GM20431 (cell line): ENCODE results near the gene PRSS27.
"Not testable (repeated sequence)": the region's sequence is repeated elsewhere in the genome, so short reads cannot be mapped to it uniquely, and the experiment has no call there.

ENCODE experiments used
- in situ Hi-C: fragments of 300-500 bp; cut with MseI, MboI; formaldehyde crosslinking; loops from one replicate; pipeline ENCODE4 v1.15.0; 2020; ENCODE audit warnings: low sequenced_read_pairs; ENCODE audit not compliant: unreplicated experiment

The PRSS27 gene

DNA sequence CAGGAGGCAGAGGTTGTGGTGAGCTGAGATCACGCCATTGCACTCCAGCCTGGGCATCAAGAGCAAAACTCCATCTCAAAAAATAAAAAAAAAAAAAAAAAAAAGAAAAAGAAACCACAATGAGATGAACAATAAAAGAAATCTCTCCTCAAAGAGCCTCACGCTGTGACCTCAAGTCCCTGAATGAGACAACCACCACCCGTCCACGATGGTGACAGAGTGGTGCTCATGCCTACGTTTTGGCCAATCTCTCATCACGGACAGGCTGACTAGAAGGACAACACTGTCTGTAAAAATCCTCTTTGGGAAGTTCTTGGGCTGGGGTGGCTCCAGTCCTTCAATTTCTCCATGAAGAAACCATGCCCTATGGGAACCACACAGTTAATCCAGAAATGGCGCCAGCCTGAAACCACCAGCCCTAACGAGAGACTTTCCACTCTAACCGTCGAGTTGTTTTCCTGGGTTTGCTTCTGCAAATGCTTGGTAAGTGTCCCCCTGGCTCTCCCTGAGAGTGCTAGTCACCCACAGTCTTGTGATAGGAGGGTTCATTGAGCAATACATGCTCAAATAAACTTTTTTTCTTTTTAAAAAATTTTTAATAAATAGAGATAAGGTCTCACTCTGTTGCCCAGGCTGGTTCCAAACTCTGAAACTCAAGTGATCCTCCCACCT, 15.0 kb upstream of the PRSS27 start:
- in situ Hi-C loops: no loop called here

DNA sequence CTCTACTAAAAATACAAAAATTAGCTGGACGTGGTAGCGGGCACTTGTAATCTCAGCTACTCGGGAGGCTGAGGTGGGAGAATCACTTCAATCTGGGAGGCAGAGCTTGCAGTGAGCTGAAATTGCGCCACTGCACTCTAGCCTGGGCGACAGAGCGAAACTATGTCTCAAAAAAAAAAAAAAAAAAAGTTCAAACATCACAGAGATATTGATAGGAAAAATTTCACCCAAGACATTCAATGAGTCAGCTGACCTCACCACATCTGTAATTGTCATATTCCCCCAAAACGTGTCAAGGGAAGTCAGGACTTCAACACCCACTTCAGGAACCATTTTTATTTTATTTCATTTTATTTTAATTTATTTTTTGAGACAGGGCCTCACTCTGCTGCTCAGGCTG, 8.0 kb upstream of the PRSS27 start:
- in situ Hi-C loops: no loop called here

DNA sequence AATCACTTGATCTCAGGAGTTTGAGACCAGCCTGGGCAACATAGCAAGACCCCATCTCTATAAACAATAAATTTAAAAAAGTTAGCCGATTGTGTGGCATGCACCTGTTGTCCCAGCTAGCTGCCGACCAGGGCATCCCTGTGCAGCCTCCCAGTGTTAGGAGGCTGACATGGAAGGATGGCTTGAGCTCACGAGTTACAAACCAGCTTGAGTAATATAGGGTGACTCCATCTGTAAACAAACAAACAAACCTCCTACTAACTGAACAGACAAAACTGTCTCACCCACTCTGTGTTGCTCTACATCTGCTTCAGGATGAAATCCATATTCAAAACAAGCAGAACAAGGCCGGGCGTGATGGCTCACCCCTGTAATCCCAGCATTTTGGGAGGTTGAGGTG, 6.9 kb upstream of the PRSS27 start:
- in situ Hi-C loops: no loop called here

GRCh38 chr16:2724816-2725348, 4.9 kb upstream of the PRSS27 start:
- in situ Hi-C loops: no loop called here

DNA sequence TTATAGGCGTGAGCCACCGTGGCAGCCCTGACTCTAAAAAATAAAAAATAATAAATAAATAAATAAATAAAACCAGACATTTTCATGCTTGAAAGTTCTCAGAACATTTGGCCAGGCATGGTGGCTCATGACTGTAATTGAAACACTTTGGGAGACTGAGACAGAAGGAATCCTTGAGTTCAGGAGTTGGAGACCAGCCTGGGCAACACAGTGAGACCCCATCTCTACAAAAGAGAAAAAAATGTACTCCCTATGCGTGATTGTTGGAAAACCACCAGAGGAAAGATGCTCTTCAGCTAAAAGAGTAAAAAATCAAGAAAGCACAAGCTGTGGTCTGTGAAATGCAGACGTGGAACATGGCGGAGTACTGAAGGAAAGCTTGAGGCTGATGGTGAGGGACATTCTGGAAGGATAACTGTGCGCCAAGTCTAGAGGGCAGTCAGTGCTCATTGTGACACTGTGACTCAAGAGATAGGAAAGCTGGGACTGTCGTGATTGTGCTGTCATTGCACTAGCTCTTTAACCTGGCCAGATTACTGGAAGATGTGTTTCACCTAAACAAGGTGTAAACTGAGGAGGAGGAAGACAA, 4.2 kb upstream of the PRSS27 start:
- in situ Hi-C loops: no loop called here

- in situ Hi-C loops: not testable (repeated sequence)
These were observed 1.7 kb upstream of the PRSS27 start for GRCh38 chr16:2721634-2722173.

- in situ Hi-C loops: no loop called here
These were observed 952 bp upstream of the PRSS27 start for GRCh38 chr16:2720719-2721633.

- in situ Hi-C loops: no loop called here
These were observed 528 bp downstream of the PRSS27 start for GRCh38 chr16:2719328-2720063.

- in situ Hi-C loops: no loop called here
These were observed 2.4 kb downstream of the PRSS27 start for GRCh38 chr16:2717383-2718263.

- in situ Hi-C loops: no loop called here
These were observed 3.1 kb downstream of the PRSS27 start for GRCh38 chr16:2716948-2717347.

- in situ Hi-C loops: no loop called here
These were observed 3.8 kb downstream of the PRSS27 start for GRCh38 chr16:2715966-2716885.

DNA sequence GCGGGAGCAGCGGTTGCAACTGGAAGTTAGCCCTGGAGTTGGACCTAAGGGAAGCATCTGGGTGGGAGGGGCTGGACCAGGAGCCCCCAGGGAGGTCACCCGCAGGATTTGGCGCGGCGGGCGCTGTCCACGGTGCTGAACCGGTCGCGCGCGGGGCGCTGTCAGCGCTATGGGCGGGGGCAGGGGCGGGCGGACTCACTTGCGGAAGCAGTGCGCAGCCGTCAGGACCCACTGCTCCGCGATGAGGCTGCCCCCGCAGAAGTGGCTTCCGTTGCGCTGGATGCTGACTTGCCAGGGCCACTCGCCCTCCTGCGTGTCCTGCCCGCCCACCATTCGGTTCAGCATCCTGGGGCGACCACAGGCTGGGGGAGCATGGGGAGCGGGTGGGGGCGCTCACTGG, 4.5 kb downstream of the PRSS27 start:
- in situ Hi-C loops: no loop called here

DNA sequence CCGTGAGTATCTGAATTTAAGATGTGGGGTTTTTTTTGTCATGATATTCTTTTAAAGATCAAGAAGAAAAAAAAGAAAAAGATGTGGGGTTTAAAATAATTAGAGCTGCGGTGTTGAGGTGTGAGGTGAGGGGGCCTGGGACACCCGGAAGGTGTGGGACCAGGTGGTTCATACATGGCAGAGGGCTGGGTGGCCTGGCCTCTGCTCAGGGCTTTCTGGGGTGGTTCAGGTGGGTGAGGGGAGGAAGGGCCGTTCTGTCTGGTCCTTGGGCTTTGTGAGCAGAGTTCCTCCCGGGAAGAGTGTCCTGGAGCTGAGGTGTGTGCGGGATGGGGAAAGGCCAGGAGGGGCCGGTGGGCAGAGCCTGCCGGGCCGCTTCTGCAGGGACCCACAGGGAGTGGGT, 5.0 kb downstream of the PRSS27 start:
- in situ Hi-C loops: no loop called here

DNA sequence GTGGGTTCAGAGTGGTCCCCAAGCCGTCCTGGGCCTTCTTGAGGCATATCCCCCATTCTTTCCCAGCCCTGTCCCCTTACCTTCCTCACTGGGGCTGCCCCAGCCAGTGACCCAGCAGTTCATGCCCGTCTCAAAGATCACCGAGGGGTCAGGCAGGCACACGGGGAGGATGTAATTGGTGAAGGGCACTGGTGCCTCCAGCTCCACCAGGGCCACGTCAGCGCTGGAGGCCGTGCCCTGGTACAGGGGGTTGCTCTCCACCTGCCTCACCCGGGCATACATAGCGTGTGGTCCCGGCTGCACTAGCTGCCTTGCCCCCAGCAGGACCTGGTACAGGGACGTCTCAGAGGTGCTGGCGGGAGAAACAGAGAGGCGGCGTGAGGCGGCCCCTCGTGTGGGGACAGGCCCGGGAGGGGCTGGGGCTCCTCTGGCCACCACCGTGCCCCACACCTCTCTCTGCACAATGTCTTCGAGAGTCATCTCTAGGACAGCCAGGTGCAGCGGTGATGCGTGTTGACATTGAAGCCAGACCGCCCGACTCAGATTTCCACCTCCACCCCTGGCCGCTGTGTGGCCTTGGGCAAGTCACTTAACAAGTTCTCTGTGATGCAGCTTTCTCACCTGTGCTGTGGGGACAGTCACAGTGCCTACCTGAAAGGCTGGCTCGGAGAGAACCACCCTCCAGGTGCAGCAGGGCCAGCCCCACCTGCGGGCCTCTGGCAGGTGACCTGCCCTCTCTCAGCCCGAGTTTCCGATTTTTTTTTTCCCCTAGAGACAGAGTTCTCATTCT, 5.8 kb downstream of the PRSS27 start:
- in situ Hi-C loops: no loop called here

DNA sequence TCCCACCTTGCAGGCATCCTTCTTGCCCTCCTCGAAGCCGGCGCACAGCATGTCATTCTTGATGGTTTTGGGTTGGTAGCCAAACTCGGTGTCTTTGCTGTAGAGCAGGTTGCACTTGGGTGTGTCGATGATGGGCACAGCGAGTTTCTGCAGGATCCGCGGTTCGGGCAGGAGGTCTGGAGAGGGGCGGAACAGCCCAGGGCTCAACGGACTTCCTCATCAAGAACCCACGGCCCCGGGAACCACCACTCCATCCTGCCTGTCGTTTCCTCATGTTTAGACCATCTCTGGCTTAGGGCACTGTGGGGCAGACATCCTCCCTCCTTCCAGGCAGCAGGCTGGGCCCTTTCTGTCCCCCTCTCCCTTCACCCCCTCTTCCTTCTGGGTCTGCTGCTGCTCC, 6.5 kb downstream of the PRSS27 start:
- in situ Hi-C loops: no loop called here

DNA sequence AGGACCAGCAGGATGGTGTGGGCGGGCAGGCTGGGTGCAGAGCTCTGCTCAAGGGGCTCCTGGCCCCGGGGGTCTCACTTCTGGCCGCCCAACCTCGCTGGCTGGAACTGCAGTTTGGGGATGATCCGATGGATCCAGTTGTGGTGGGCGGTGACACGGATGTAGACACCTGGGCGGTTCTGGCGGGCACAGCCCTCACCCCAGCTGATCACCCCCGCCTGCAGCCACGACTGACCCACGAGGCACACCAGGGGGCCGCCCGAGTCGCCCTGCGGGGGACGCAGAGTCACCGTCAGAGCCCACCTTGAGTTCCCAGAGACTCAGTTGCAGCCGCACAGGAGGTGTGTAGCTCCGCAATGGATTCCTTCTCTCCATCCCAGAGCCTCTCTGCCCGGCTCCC, 7.5 kb downstream of the PRSS27 start:
- in situ Hi-C loops: no loop called here

GRCh38 chr16:2712063-2712441, 8.0 kb downstream of the PRSS27 start:
- in situ Hi-C loops: no loop called here
